Tibial nerve (tissue), 4 donors: Measurements from ENCODE around the gene OSBPL8.
"Not testable (repeated sequence)": the region's sequence is repeated elsewhere in the genome, so short reads cannot be mapped to it uniquely, and the experiment has no call there.

Experiments
- EP300 ChIP-seq, 2 donors: sonication (generic); formaldehyde crosslinking; IDR thresholded peaks; one replicate each; pipeline ENCODE4 v1.6.1; 2017; ENCODE audit warnings: antibody characterized with exemption in 2 of 2, mild to moderate bottlenecking in 1 of 2
- POLR2A ChIP-seq, 2 donors: fragments of 450-650 bp; IDR thresholded peaks; one replicate each; pipeline ENCODE4 v1.6.1; 2017; ENCODE audit warnings: antibody characterized with exemption in 2 of 2, mild to moderate bottlenecking in 2 of 2, moderate library complexity in 2 of 2
- TF ChIP-seq, protein P1 (sequence below), 5 experiments: fragments of 200-600 bp in 3 of 5; fragments of 450-650 bp in 2 of 5; sonication (generic) in 3 of 5; IDR thresholded peaks; one replicate each; pipeline ENCODE4 v1.5.1; 2016 to 2019; ENCODE audit warnings: antibody characterized with exemption in 5 of 5, mild to moderate bottlenecking in 3 of 5, moderate library complexity in 2 of 5

DNA sequence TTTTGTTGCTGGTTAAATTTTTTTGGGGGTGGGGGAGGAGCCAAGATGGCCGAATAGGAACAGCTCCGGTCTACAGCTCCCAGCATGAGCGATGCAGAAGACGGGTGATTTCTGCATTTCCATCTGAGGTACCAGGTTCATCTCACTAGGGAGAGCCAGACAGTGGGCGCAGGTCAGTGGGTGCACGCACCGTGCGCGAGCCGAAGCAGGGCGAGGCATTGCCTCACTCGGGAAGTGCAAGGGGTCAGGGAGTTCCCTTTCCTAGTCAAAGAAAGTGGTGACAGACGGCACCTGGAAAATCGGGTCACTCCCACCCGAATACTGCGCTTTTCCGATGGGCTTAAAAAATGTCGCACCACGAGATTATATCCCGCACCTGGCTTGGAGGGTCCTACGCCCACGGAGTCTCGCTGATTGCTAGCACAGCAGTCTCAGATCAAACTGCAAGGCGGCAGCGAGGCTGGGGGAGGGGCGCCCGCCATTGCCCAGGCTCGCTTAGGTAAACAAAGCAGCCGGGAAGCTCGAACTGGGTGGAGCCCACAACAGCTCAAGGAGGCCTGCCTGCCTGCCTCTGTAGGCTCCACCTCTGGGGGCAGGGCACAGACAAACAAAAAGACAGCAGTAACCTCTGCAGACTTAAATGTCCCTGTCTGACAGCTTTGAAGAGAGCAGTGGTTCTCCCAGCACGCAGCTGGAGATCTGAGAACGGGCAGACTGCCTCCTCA lies 239.8 kb downstream of the OSBPL8 start:
- TF ChIP-seq, protein P1, sequence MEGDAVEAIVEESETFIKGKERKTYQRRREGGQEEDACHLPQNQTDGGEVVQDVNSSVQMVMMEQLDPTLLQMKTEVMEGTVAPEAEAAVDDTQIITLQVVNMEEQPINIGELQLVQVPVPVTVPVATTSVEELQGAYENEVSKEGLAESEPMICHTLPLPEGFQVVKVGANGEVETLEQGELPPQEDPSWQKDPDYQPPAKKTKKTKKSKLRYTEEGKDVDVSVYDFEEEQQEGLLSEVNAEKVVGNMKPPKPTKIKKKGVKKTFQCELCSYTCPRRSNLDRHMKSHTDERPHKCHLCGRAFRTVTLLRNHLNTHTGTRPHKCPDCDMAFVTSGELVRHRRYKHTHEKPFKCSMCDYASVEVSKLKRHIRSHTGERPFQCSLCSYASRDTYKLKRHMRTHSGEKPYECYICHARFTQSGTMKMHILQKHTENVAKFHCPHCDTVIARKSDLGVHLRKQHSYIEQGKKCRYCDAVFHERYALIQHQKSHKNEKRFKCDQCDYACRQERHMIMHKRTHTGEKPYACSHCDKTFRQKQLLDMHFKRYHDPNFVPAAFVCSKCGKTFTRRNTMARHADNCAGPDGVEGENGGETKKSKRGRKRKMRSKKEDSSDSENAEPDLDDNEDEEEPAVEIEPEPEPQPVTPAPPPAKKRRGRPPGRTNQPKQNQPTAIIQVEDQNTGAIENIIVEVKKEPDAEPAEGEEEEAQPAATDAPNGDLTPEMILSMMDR (IDR thresholded peaks at IDR 0.05) = not testable (repeated sequence)
- not testable (repeated sequence) for TF ChIP-seq POLR2A, EP300 (IDR thresholded peaks at IDR 0.05)
